Activated CD8-positive, alpha-beta T cell treated with anti-CD3 and anti-CD28 coated beads, Interleukin-2, amount 10 ng/mL, durations not matched to agents 7 days and 5 days (primary cell): ENCODE data around the gene GTF2IRD1. TPM values are rescaled to one million over a fixed set of nuclear protein-coding genes. Genes with fewer than 3 reads are reported as not detected.
"Not testable (repeated sequence)": the region's sequence is repeated elsewhere in the genome, so short reads cannot be mapped to it uniquely, and the experiment has no call there.

Source experiments
- ATAC-seq: fragments of 150-1000 bp; cut with Tn5 transposase; one replicate; pipeline ENCODE4 v1.10.0; 2021; ENCODE audit warnings: moderate library complexity
- CTCF ChIA-PET: fragments of 350-600 bp; sonication (Branson Sonifier 250); formaldehyde crosslinking; loops from one replicate; lab custom pipeline; 2021; ENCODE audit warnings: antibody characterized with exemption; lab: Charles Lee
- POLR2A ChIA-PET: fragments of 350-600 bp; sonication (Branson Sonifier 250); formaldehyde crosslinking; loops from one replicate; lab custom pipeline; 2021; ENCODE audit warnings: antibody characterized with exemption; lab: Charles Lee
- DNase-seq: peaks from one replicate; pipeline ENCODE4 v3.0.0-alpha.2; 2020
- H3K27ac Mint-ChIP-seq: one replicate; pipeline ENCODE4 v1.8.0; 2021; ENCODE audit warnings: mild to moderate bottlenecking, mixed read lengths
- H3K27me3 Mint-ChIP-seq: one replicate; pipeline ENCODE4 v1.8.0; 2021; ENCODE audit warnings: low read depth, mixed read lengths
- H3K36me3 Mint-ChIP-seq: one replicate; pipeline ENCODE4 v1.8.0; 2021; ENCODE audit warnings: low read depth, mixed read lengths
- H3K4me1 Mint-ChIP-seq: one replicate; pipeline ENCODE4 v1.8.0; 2021; ENCODE audit warnings: low read depth, mixed read lengths
- H3K4me3 Mint-ChIP-seq: one replicate; pipeline ENCODE4 v1.8.0; 2021; ENCODE audit warnings: mild to moderate bottlenecking, mixed read lengths
- H3K9me3 Mint-ChIP-seq: one replicate; pipeline ENCODE4 v1.8.0; 2022; ENCODE audit warnings: mixed read lengths; ENCODE audit not compliant: insufficient read depth
- total RNA-seq, 2 experiments: library from RNA; stranded (reverse); gene quantifications; one replicate each; pipeline ENCODE4 v1.2.3, GENCODE V29; 2021

GTF2IRD1 gene
- total RNA-seq, 2 experiments from 2014 or later: not detected

DNA sequence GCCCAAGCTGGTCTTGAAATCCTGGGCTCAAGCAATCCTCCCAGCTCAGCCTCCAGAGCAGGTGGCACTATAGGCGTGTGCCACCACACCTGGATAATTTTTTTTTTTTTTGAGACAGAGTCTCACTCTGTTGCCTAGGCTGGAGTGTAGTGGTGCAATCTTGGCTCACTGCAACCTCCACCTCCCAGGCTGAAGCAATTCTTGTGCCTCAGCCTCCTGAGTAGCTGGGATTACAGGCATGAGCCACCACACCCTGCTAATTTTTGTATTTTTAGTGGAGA lies 16.5 kb upstream of the GTF2IRD1 start:
- H3K9me3 Mint-ChIP-seq, H3K36me3 Mint-ChIP-seq, H3K27ac Mint-ChIP-seq, POLR2A ChIA-PET, DNase-seq, H3K4me1 Mint-ChIP-seq, H3K27me3 Mint-ChIP-seq, ATAC-seq, H3K4me3 Mint-ChIP-seq: not testable (repeated sequence)
- CTCF ChIA-PET: interaction anchor here (0.6 kb wide), 1 partner anchor 1123 kb away, joined by 3 read pairs; no protein-coding TSS in a partner anchor

DNA sequence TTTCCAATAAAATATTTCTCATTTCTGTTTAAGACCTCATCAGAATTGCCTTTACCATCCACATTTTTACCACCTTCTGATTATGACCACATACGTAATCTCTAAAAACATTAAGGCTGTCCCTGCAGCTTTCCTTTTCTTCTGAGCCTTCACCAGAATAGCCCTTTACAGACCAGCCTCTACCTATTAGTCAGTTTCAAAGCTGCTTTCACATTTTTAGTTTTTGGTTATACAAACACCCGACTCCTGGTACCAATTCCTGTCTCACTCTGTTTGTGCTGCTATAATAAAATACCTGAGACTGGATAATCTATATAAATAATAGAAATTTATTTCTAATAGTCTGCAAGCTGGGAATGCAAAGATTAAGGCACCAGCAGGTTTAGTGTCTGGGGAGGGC lies 15.4 kb upstream of the GTF2IRD1 start:
- POLR2A ChIA-PET: no interaction called here
- no peak overlapping the region for H3K4me3 Mint-ChIP-seq
- ATAC-seq: no peak
- H3K36me3 Mint-ChIP-seq: no peaks in the 10 kb centered on the region
- peaks cover 6% of the 10 kb centered on the region for H3K9me3 Mint-ChIP-seq
- H3K27ac Mint-ChIP-seq: no peak overlapping the region
- no peak for DNase-seq
- CTCF ChIA-PET: interaction anchor here (1.0 kb wide), 1 partner anchor 128 kb away, joined by 3 read pairs; no protein-coding TSS in a partner anchor
- no peaks in the 10 kb centered on the region for H3K4me1 Mint-ChIP-seq
- H3K27me3 Mint-ChIP-seq: no peaks in the 10 kb centered on the region

DNA sequence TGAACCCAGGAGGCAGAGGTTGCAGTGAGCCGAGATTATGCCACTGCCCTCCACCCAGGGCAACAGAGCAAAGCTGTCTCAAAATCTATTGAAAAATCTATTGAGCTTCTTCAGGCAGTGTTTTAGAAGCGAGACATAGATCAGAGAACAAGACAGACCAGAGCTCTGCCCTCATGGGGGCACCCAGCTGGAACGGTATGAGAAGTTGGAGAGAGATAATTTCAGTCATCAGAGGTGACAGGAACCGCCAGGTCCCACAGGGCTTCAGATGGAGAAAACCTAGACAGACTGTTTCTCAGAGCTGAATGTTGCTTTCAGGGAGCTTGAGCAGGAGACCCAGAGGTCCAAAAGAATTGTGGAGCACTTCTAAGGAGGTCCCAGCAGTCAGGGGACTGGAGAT lies 14.2 kb upstream of the GTF2IRD1 start:
- no peaks in the 10 kb centered on the region for H3K36me3 Mint-ChIP-seq
- peaks cover 6% of the 10 kb centered on the region for H3K9me3 Mint-ChIP-seq
- no peak overlapping the region for H3K27ac Mint-ChIP-seq
- no peaks in the 10 kb centered on the region for H3K4me1 Mint-ChIP-seq
- DNase-seq: no peak
- CTCF ChIA-PET: interaction anchor here (2.8 kb wide), 1 partner anchor 10 kb away, joined by 11 read pairs; no protein-coding TSS in a partner anchor
- H3K27me3 Mint-ChIP-seq: no peaks in the 10 kb centered on the region
- no peak for ATAC-seq
- H3K4me3 Mint-ChIP-seq: no peak overlapping the region
- POLR2A ChIA-PET: no interaction called here

DNA sequence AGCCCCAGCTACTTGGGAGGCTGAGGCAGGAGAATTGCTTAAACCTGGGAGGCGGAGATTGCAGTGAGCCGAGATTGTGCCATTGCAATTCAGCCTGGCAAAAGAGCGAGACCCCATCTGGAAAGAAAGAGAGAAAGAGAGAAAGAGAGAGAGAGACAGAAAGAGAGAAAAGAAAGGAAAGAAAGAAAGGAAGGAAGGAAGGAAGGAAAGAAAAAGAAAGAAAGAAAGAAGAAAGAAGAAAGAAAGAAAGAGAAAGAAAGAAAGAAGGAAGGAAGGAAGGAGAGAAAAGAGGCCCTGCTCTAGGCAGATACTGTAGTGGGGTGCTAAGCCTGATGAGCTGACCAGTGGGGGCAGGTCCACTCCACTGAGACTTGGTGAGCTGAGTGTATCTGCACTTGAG lies 13.6 kb upstream of the GTF2IRD1 start:
- DNase-seq, H3K9me3 Mint-ChIP-seq, H3K27ac Mint-ChIP-seq, ATAC-seq, H3K4me1 Mint-ChIP-seq, POLR2A ChIA-PET, H3K4me3 Mint-ChIP-seq, H3K36me3 Mint-ChIP-seq, H3K27me3 Mint-ChIP-seq: not testable (repeated sequence)
- CTCF ChIA-PET: interaction anchor here (2.8 kb wide), 1 partner anchor 10 kb away, joined by 11 read pairs; no protein-coding TSS in a partner anchor

DNA sequence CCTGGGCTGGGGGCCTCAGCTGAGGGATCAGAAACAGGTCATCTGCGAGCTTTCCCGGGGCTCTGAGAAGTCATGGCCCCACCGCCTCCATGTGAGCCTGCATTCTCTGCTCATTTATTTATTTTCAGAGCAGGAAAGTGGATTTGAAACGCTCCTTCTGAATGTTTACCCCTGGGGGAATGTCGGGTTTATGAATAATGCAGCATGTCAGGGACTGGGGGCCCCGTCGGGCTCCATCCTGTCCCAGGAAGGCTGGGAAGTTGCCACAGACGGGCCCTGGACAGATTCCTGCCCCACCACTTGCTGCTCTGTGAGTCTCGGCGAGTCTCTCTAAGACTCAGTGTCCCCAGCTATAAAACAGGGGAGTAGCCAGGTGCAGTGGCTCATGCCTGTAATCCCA lies 11.9 kb upstream of the GTF2IRD1 start:
- ATAC-seq: no peak
- Mint-ChIP-seq H3K4me3 (no peak overlapping the region), H3K27ac (no peak overlapping the region), H3K36me3 (no peaks in the 10 kb centered on the region), H3K27me3 (no peaks in the 10 kb centered on the region), H3K4me1 (no peaks in the 10 kb centered on the region), H3K9me3 (peaks cover 6% of the 10 kb centered on the region)
- ChIA-PET POLR2A (no interaction called here), CTCF (interaction anchor here (1.1 kb wide), 1 partner anchor 40 kb away, joined by 4 read pairs; no protein-coding TSS in a partner anchor)
- DNase-seq: no peak

DNA sequence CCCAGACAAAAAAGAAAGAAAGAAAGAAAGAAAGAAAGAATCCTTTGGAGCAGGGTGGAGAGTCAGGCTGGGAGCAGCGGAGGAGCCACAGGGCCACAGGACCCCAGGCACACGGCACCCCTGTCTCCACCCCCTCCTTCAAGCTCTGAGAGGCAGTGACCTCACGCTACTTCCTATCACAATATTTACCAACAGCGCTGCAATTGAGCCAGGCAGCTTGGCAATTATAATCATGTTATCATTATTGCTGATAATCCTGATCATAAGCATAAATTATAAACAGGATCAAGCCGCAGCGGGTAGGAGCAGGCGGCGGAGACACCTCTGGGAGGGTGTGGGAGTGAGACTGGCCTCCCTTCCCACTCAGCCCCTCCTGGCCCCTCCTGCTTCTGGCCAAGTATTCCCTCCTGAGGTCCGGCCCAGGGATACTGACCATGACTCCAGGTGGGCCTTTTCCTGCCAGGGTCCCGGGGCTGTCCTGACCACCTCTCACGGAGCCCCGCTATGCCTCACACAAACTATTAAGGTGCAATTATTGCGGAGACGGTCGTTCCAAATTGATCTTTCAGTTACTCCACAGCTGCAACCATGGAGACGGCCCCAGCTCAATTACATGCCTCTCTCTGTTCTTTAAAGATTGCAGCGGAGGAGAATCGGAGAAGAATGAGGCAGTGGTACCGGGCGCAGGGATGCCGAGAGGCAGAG lies 10.0 kb upstream of the GTF2IRD1 start:
- DNase-seq (no peak), ATAC-seq (no peak)
- POLR2A ChIA-PET: no interaction called here
- CTCF ChIA-PET: no interaction called here
- H3K27me3 Mint-ChIP-seq: peaks cover 3% of the 10 kb centered on the region
- no peaks in the 10 kb centered on the region for H3K9me3 Mint-ChIP-seq
- no peak overlapping the region for H3K27ac Mint-ChIP-seq
- H3K4me3 Mint-ChIP-seq: no peak overlapping the region
- no peaks in the 10 kb centered on the region for H3K36me3 Mint-ChIP-seq
- no peaks in the 10 kb centered on the region for H3K4me1 Mint-ChIP-seq

DNA sequence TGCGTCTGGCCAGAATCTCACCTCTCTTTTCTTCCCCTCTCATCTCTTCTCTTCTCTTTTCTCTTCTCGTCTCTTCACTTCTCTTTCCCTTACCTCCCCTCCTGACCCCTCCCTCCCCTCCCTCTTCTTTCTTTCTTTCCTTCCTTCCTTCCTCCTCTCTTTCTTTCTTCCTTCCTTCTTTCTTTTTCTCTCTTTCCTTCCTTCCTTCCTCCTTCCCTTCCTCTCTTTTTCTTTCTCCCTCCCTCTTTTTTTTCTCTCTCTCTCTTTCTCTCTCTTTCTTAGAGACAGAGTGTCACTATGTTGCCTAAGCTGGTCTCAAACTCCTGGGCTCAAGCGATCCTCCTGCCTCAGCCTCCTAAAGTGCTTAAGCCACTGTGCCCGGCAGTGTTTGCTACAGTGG lies 4.6 kb upstream of the GTF2IRD1 start:
- Mint-ChIP-seq H3K4me1 (peaks cover 18% of the 10 kb centered on the region), H3K27me3 (peaks cover 16% of the 10 kb centered on the region), H3K4me3 (no peak overlapping the region), H3K9me3 (no peaks in the 10 kb centered on the region), H3K27ac (no peak overlapping the region), H3K36me3 (no peaks in the 10 kb centered on the region)
- CTCF ChIA-PET: interaction anchor here (0.8 to 1.8 kb wide), 6 partner anchors 9 to 122 kb away, joined by 3 to 11 read pairs (median 3); no protein-coding TSS in a partner anchor
- ATAC-seq (no peak), DNase-seq (no peak)
- POLR2A ChIA-PET: no interaction called here

DNA sequence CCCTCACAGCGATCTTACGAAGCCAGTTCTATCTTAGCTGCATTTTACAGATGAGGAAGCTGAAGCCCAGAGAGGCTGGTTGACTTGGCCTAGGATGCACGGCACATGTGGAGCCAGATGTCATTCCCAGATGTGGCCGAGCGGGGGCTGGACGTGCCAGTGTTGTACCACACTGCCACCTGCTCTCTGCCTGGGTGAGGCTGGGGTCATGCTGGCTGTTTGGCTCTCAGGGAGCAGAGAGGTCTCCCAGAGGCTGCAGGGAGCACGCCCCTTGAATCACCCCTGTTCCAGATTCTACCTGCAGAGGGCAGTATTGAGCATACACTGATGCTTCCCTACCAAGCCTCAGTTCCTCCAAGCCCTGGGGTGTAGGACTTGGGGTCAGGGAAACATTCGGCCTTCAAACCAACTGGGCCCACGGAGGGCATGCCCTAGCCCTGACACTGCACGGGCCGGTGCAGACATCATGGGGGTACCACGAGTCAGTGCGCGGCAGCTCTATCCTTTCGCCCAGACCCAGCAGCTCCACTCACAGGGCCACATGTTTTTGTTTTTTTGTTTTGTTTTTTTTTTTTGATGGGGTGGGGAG lies 3.8 kb upstream of the GTF2IRD1 start:
- H3K4me3 Mint-ChIP-seq: no peak overlapping the region
- peaks cover 18% of the 10 kb centered on the region for H3K4me1 Mint-ChIP-seq
- POLR2A ChIA-PET: no interaction called here
- ATAC-seq (peak; percentile 24), DNase-seq (peak; percentile 74)
- H3K27me3 Mint-ChIP-seq: peaks cover 18% of the 10 kb centered on the region
- CTCF ChIA-PET: interaction anchor here (0.8 to 1.8 kb wide), 8 partner anchors 10 to 122 kb away, joined by 3 to 11 read pairs (median 3); no protein-coding TSS in a partner anchor
- H3K27ac Mint-ChIP-seq: no peak overlapping the region
- no peaks in the 10 kb centered on the region for H3K36me3 Mint-ChIP-seq
- no peaks in the 10 kb centered on the region for H3K9me3 Mint-ChIP-seq

DNA sequence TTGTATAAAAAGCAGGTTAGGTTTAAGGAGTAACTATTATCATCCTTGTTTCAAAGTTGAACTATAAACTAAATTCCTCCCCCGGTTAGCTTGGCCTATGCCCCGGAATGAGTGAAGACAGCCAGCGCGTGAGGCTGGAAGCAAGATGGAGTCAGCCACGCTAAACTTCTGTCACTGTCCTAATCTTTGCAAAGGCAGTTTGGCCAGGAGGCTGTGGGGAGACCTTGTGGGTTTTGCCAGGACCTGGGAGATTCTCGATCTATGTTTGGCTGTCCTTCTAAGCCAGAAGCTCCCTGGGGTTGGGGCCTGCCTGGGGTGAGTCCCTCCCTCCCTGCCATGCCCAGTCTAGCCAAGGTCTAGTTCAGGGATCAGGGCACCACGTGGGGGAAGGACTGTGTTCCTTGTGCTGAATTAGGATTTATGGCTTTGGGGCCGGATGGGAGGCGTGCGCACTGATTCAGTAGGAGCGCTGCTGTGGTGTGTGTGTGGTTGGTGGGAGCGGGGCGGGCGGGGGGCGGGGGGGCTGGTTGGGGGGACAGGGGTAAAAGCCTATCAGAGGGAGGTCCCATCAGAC lies 871 bp upstream of the GTF2IRD1 start:
- peak; percentile 3 for ATAC-seq
- DNase-seq: no peak
- Mint-ChIP-seq H3K27me3 (peaks cover 30% of the 10 kb centered on the region), H3K9me3 (no peaks in the 10 kb centered on the region), H3K27ac (peak overlapping the region; percentile 71), H3K4me1 (peaks cover 18% of the 10 kb centered on the region), H3K4me3 (peak overlapping the region; percentile 44), H3K36me3 (no peaks in the 10 kb centered on the region)
- CTCF ChIA-PET: no interaction called here
- POLR2A ChIA-PET: interaction anchor here (0.7 kb wide), 1 partner anchor 10 kb away, joined by 3 read pairs; no protein-coding TSS in a partner anchor

DNA sequence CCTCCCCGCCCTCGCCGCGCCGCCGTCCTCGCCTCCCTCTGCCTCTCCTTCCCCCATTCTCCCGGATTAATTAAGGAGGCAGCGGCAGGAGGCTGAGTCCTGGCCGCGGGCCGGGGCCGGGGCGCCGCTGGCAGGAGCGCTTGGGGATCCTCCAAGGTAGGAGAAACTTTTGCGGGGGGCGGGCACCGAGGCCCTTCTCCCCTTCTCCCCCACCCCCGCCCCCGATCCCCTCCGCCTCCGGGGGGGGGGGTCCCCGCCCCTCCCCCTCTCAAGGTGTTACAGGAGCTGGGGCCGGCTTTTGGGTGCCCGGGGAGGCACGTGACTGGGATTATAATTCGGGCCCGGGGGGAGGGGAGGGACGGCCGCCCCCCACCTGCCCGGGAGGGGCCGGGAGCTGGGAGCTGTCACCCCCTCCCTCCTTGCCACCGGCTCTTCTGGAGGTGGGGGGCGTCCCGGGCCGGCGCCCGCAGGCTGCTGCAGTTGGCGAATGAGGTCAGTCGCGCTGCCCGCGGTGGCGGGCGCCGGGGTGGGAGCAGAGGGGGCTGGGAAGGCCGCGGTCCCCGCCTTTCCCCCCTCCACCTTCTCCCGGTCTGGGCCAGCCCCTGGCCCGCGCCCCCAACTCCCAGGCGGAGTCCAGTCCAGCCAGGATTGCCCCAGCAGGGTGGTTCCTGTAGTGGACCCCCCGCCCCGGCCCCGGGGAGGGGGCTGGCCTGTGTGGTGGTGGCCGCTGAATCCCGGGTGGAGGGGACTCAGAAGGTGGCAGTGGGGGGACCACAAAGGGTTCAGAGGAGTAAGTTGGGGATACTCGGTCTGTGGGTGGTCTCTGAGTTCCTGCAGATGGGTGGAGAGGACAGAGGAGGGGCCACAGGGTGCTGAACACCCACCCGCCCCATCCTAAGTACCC lies 567 bp downstream of the GTF2IRD1 start:
- ATAC-seq (no peak), DNase-seq (no peak)
- Mint-ChIP-seq H3K9me3 (no peaks in the 10 kb centered on the region), H3K27ac (no peak overlapping the region), H3K4me3 (peak overlapping the region; percentile 3), H3K4me1 (peaks cover 18% of the 10 kb centered on the region), H3K36me3 (no peaks in the 10 kb centered on the region), H3K27me3 (peaks cover 26% of the 10 kb centered on the region)
- CTCF ChIA-PET: no interaction called here
- POLR2A ChIA-PET: no interaction called here

DNA sequence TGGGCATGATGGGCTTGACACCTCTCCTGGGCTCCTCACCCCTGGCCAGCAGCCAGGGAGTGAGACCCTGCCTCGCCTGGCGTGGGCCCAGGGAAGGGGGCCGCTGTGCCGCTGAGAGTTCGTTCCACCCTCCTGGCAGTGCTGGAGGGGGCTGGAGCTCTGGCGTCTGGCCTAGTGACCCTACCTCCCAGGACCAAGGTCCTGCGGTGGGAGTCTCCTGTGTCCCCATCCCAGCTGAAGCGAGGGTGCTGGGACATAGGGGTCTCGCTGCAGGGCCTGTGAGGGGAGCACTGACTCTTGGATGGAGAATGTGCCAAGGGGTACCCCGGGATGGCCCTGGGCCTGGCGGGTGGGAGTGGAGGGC lies 1.2 kb downstream of the GTF2IRD1 start:
- Mint-ChIP-seq H3K27me3 (peaks cover 24% of the 10 kb centered on the region), H3K4me3 (peak overlapping the region; percentile 3), H3K9me3 (no peaks in the 10 kb centered on the region), H3K36me3 (no peaks in the 10 kb centered on the region), H3K27ac (no peak overlapping the region), H3K4me1 (peaks cover 18% of the 10 kb centered on the region)
- ChIA-PET POLR2A (no interaction called here), CTCF (no interaction called here)
- DNase-seq (no peak), ATAC-seq (no peak)
